Stimulated activated CD4-positive, alpha-beta T cell treated with anti-CD3 and anti-CD28 coated beads, Interleukin-15, amount 100 ng/mL, for 24 hours (primary cell): ENCODE data around the gene TAAR6.
A peak's percentile ranks its signal among the peaks of the same experiment; 100 is the strongest.
"Not testable (repeated sequence)": the region's sequence is repeated elsewhere in the genome, so short reads cannot be mapped to it uniquely, and the experiment has no call there.

Source experiments
- DNase-seq: peaks from one replicate; pipeline ENCODE4 v3.0.0-alpha.2; 2020

Gene TAAR6

GRCh38 chr6:132570221-132570777 is at the start of gene TAAR6:
TSS of gene TAAR6 (plus strand) at chr6:132570322. CDS start at chr6:132570322, 0 bp downstream.
- DNase-seq: no peak

- DNase-seq: no peak
Observed at GRCh38 chr6:132520953-132521352, 49.2 kb upstream of the TAAR6 start.

- no peak for DNase-seq
Observed at GRCh38 chr6:132524646-132525045, 45.5 kb upstream of the TAAR6 start.

- DNase-seq: no peak
Observed at GRCh38 chr6:132525866-132526265, 44.3 kb upstream of the TAAR6 start.

- no peak for DNase-seq
Observed at GRCh38 chr6:132526461-132526860, 43.7 kb upstream of the TAAR6 start.

GRCh38 chr6:132527791-132528190 is 42.3 kb upstream of the TAAR6 start:
- no peak for DNase-seq

GRCh38 chr6:132530293-132530974 is 39.7 kb upstream of the TAAR6 start:
- DNase-seq: peak; percentile 77

- DNase-seq: not testable (repeated sequence)
Observed at GRCh38 chr6:132534546-132534945, 35.6 kb upstream of the TAAR6 start.

- DNase-seq: no peak
Observed at GRCh38 chr6:132537145-132537544, 33.0 kb upstream of the TAAR6 start.

GRCh38 chr6:132537977-132538376 is 32.1 kb upstream of the TAAR6 start, which contains the start of gene TAAR9:
TSS of gene TAAR9 (plus strand) at chr6:132538277. CDS start at chr6:132538290, 13 bp downstream.
- no peak for DNase-seq

GRCh38 chr6:132544826-132545225 is 25.3 kb upstream of the TAAR6 start:
- DNase-seq: no peak

- DNase-seq: no peak
Observed at GRCh38 chr6:132548746-132549463, 21.2 kb upstream of the TAAR6 start.

GRCh38 chr6:132551214-132551613 is 18.9 kb upstream of the TAAR6 start:
- DNase-seq: no peak

- DNase-seq: no peak
Observed at GRCh38 chr6:132552372-132552771, 17.8 kb upstream of the TAAR6 start, which contains the start of gene TAAR8. TSS of gene TAAR8 (plus strand) at chr6:132552672. CDS start at chr6:132552693, 21 bp downstream.

- DNase-seq: not testable (repeated sequence)
Observed at GRCh38 chr6:132560087-132560486, 10.0 kb upstream of the TAAR6 start.

GRCh38 chr6:132566404-132566803 is 3.7 kb upstream of the TAAR6 start:
- no peak for DNase-seq

GRCh38 chr6:132567566-132567965 is 2.6 kb upstream of the TAAR6 start:
- DNase-seq: no peak

GRCh38 chr6:132568611-132569010 is 1.5 kb upstream of the TAAR6 start:
- no peak for DNase-seq

GRCh38 chr6:132569170-132569569 is 952 bp upstream of the TAAR6 start:
- DNase-seq: no peak

- no peak for DNase-seq
Observed at GRCh38 chr6:132571774-132572173, 1.7 kb downstream of the TAAR6 start.

GRCh38 chr6:132584698-132585097 is 14.6 kb downstream of the TAAR6 start:
- no peak for DNase-seq

- DNase-seq: no peak
Observed at GRCh38 chr6:132587424-132587823, 17.3 kb downstream of the TAAR6 start.

GRCh38 chr6:132589454-132589853 is 19.3 kb downstream of the TAAR6 start, which contains the start of gene TAAR5:
TSS of gene TAAR5 (minus strand) at chr6:132589741. CDS start at chr6:132589686, 55 bp downstream.
- no peak for DNase-seq

- no peak for DNase-seq
Observed at GRCh38 chr6:132590362-132590761, 20.2 kb downstream of the TAAR6 start.
